GM21723 (cell line): Measurements from ENCODE around the gene SLC9A3.

ENCODE experiments used
- ATAC-seq: cut with Tn5 transposase; IDR thresholded peaks from one replicate; pipeline ENCODE4 v1.9.1; 2021; ENCODE audit warnings: mild to moderate bottlenecking, moderate library complexity; ENCODE audit not compliant: unreplicated experiment

SLC9A3 gene

GRCh38 chr5:464843-465590 lies 59.2 kb downstream of the SLC9A3 start:
- no peak for ATAC-seq

GRCh38 chr5:464446-464842 lies 59.8 kb downstream of the SLC9A3 start:
- ATAC-seq = no peak

GRCh38 chr5:463952-464351 lies 60.3 kb downstream of the SLC9A3 start:
- no peak for ATAC-seq

GRCh38 chr5:463301-463700 lies 60.9 kb downstream of the SLC9A3 start:
- no peak for ATAC-seq

- no peak for ATAC-seq
These were observed 62.2 kb downstream of the SLC9A3 start for GRCh38 chr5:462051-462481.

GRCh38 chr5:460273-460625 lies 64.0 kb downstream of the SLC9A3 start:
- ATAC-seq = no peak

- no peak for ATAC-seq
These were observed 64.5 kb downstream of the SLC9A3 start for GRCh38 chr5:459562-460272.

- ATAC-seq = peak; percentile 74
These were observed 65.5 kb downstream of the SLC9A3 start for GRCh38 chr5:458547-459353.

- no peak for ATAC-seq
These were observed 66.9 kb downstream of the SLC9A3 start for GRCh38 chr5:457195-457961.

GRCh38 chr5:456351-457194 lies 67.7 kb downstream of the SLC9A3 start:
- ATAC-seq = no peak

- no peak for ATAC-seq
These were observed 68.4 kb downstream of the SLC9A3 start for GRCh38 chr5:455806-456205.

GRCh38 chr5:454936-455335 lies 69.3 kb downstream of the SLC9A3 start:
- ATAC-seq = no peak

GRCh38 chr5:453725-454481 lies 70.3 kb downstream of the SLC9A3 start:
- no peak for ATAC-seq

- no peak for ATAC-seq
These were observed 71.1 kb downstream of the SLC9A3 start for GRCh38 chr5:452978-453710.

- ATAC-seq = no peak
These were observed 72.4 kb downstream of the SLC9A3 start for GRCh38 chr5:451587-452458.

- no peak for ATAC-seq
These were observed 75.1 kb downstream of the SLC9A3 start for GRCh38 chr5:449151-449550.

GRCh38 chr5:448766-449090 lies 75.5 kb downstream of the SLC9A3 start:
- ATAC-seq = no peak
